GM12878 (cell line): ENCODE data around the gene HBP1. TPM values are rescaled to one million over a fixed set of nuclear protein-coding genes. Genes with fewer than 3 reads are reported as not detected.

ENCODE experiments used
- CEBPZ ChIP-seq: fragments of 150-350 bp; IDR thresholded peaks from 2 replicates; pipeline ENCODE4 v1.6.1; 2016; ENCODE audit warnings: low read depth, low read length
- CUX1 ChIP-seq: IDR thresholded peaks from 2 replicates; pipeline ENCODE4 v1.6.1; 2012; ENCODE audit warnings: improper control_type of control experiment, low read depth, low read length; ENCODE audit not compliant: insufficient replicate concordance
- EGR1 ChIP-seq, 2 experiments: IDR thresholded peaks; 1 replicate in 1 of 2; 2 replicates in 1 of 2; pipeline ENCODE4 v1.6.1; 2011 to 2012; ENCODE audit warnings: low read depth in 2 of 2, low read length in 2 of 2, borderline replicate concordance in 1 of 2, mild to moderate bottlenecking in 1 of 2, moderate library complexity in 1 of 2
- HDGF ChIP-seq: fragments of 450-650 bp; IDR thresholded peaks from 2 replicates; pipeline ENCODE4 v1.6.1; 2016; ENCODE audit warnings: antibody characterized with exemption
- IKZF1 ChIP-seq: fragments of 450-650 bp; conservative IDR thresholded peaks from 2 replicates; pipeline ENCODE4 v1.6.1; 2017; ENCODE audit warnings: antibody characterized with exemption, mild to moderate bottlenecking
- IKZF2 ChIP-seq, 2 experiments: fragments of 450-650 bp; IDR thresholded peaks; 2 replicates each; pipeline ENCODE4 v1.6.1; 2017; ENCODE audit warnings: mild to moderate bottlenecking in 2 of 2, moderate library complexity in 2 of 2
- NBN ChIP-seq: fragments of 450-650 bp; IDR thresholded peaks from 2 replicates; pipeline ENCODE4 v1.6.1; 2016
- NFIC ChIP-seq: IDR thresholded peaks from 2 replicates; pipeline ENCODE4 v1.6.1; 2012; ENCODE audit warnings: low read depth, mild to moderate bottlenecking, inconsistent platforms, low read length, moderate library complexity
- POLR2A ChIP-seq: IDR thresholded peaks from 2 replicates; pipeline ENCODE4 v1.6.1; 2011; ENCODE audit warnings: low read depth, mild to moderate bottlenecking, low read length
- RELB ChIP-seq: fragments of 450-650 bp; IDR thresholded peaks from 2 replicates; pipeline ENCODE4 v1.6.1; 2017; ENCODE audit warnings: low read depth, mild to moderate bottlenecking, moderate library complexity
- SMAD1 ChIP-seq: fragments of 450-650 bp; IDR thresholded peaks from 2 replicates; pipeline ENCODE4 v1.6.1; 2018; ENCODE audit warnings: mild to moderate bottlenecking, low read depth; ENCODE audit not compliant: partially characterized antibody
- YY1 ChIP-seq: IDR thresholded peaks from 2 replicates; pipeline ENCODE4 v1.6.1; 2011; ENCODE audit warnings: low read depth, mild to moderate bottlenecking, low read length
- ZNF274 ChIP-seq: IDR thresholded peaks from one replicate; pipeline ENCODE4 v1.8.0; 2011; ENCODE audit not compliant: insufficient read length, insufficient read depth
- ZNF592 ChIP-seq: fragments of 450-650 bp; IDR thresholded peaks from 2 replicates; pipeline ENCODE4 v1.6.1; 2017; ENCODE audit warnings: mild to moderate bottlenecking, moderate library complexity
- polyA plus RNA-seq, 11 experiments: library from polyadenylated mRNA; depleted of rRNA in 4 of 11; unstranded in 6 of 11; stranded (reverse) in 5 of 11; fragments of >200 nt; fragmentation: Nextera tagmentation in 4 of 11; fragmentation: Illumina TruSeq in 1 of 11; extraction: Ambion mirVana in 4 of 11; extraction: Trizol in 1 of 11; gene quantifications; 1 replicate in 1 of 11; 2 replicates in 10 of 11; pipeline versions ENCODE4 v1.2.1 to v1.2.3, GENCODE V29; 2011 to 2016; ENCODE audit warnings: inconsistent platforms in 2 of 11, missing spikeins in 2 of 11, low read depth in 1 of 11
- total RNA-seq, 4 experiments: library from RNA; depleted of rRNA in 3 of 4; stranded (reverse); fragments of >200 nt in 3 of 4; fragmentation: Illumina TruSeq in 1 of 4; extraction: Trizol in 1 of 4; gene quantifications; 2 replicates each; pipeline versions ENCODE4 v1.2.1 to v1.2.3, GENCODE V29; 2013 to 2021

The HBP1 gene
- total and polyA plus RNA-seq, 10 of the 15 experiments (the other 5 are each of a cell fraction or from before 2014, with no cell fraction given), result 5.8 to 30.9 (median 9.4) TPM

GRCh38 chr7:107169120-107170050 lies 582 bp downstream of the HBP1 start (continued):
- TF ChIP-seq ZNF592, result no peak
- TF ChIP-seq YY1, result peak; percentile 80
- no peak for TF ChIP-seq EGR1 (IDR thresholded peaks at IDR 0.05; ENCODE audit: borderline replicate concordance in 1 of 2, low read depth in 2 of 2, low read length in 2 of 2)
- peak; percentile 63 for TF ChIP-seq RELB
- TF ChIP-seq ZNF274, result no peak
- TF ChIP-seq NFIC, result peak; percentile 49; the same call in 1 of the 2 replicates
- TF ChIP-seq SMAD1, result peak; percentile 34
- peak; percentile 68 for TF ChIP-seq POLR2A
- TF ChIP-seq IKZF1, result peak; percentile 74
- peak; percentile 65 to 68 for TF ChIP-seq IKZF2 (IDR thresholded peaks at IDR 0.05)
- TF ChIP-seq CEBPZ, result no peak
- TF ChIP-seq HDGF, result peak; percentile 74; the same call in 1 of the 2 replicates
- peak; percentile 87 for TF ChIP-seq NBN
- no peak for TF ChIP-seq CUX1
